Dermis microvascular lymphatic vessel endothelial cell (primary cell): Measurements from ENCODE around the gene PHRF1. TPM values are rescaled to one million over a fixed set of nuclear protein-coding genes. Genes with fewer than 3 reads are reported as not detected.
"Not testable (repeated sequence)": the region's sequence is repeated elsewhere in the genome, so short reads cannot be mapped to it uniquely, and the experiment has no call there.

Experiments used
- DNase-seq, 2 donors: peaks; one replicate each; pipeline versions ENCODE4 v3.0.0 to v3.0.0-alpha.2; 2010; ENCODE audit warnings: low read depth in 2 of 2
- total RNA-seq: library from RNA; depleted of rRNA; stranded (reverse); fragments of >200 nt; gene quantifications from 2 replicates; pipeline ENCODE4 v1.2.1, GENCODE V29; 2014

The PHRF1 gene
- total RNA-seq, 1 donor from 2014 or later: 16.8 TPM

GRCh38 chr11:627308-627576 lies 51.0 kb downstream of the PHRF1 start:
- DNase-seq: no peak

GRCh38 chr11:628056-628455 lies 51.8 kb downstream of the PHRF1 start:
- no peak for DNase-seq

GRCh38 chr11:629237-629583 lies 52.9 kb downstream of the PHRF1 start:
- DNase-seq: no peak

- DNase-seq: no peak
These were observed 54.6 kb downstream of the PHRF1 start for GRCh38 chr11:630871-631270.

GRCh38 chr11:635945-636510 lies 59.8 kb downstream of the PHRF1 start:
- DNase-seq: no peak

GRCh38 chr11:636511-637332 lies 60.5 kb downstream of the PHRF1 start, which contains the start of gene DRD4:
TSS of gene DRD4 (plus strand) at chr11:637269. CDS start at chr11:637305, 36 bp downstream.
- DNase-seq: peak in 1 of 2 donors; percentile 21

GRCh38 chr11:637333-637592 lies 61.0 kb downstream of the PHRF1 start:
- DNase-seq: no peak

GRCh38 chr11:637593-638521 lies 61.6 kb downstream of the PHRF1 start:
- DNase-seq: no peak

- peak in 1 of 2 donors; percentile 40 for DNase-seq
These were observed 62.5 kb downstream of the PHRF1 start for GRCh38 chr11:638631-639331.

- no peak for DNase-seq
These were observed 63.2 kb downstream of the PHRF1 start for GRCh38 chr11:639332-639955.

GRCh38 chr11:640021-640706 lies 63.9 kb downstream of the PHRF1 start:
- no peak for DNase-seq

- no peak for DNase-seq
These were observed 65.6 kb downstream of the PHRF1 start for GRCh38 chr11:641806-642370.

GRCh38 chr11:643366-643765 lies 67.1 kb downstream of the PHRF1 start:
- DNase-seq: no peak

- no peak for DNase-seq
These were observed 67.8 kb downstream of the PHRF1 start for GRCh38 chr11:643849-644738.

GRCh38 chr11:645536-645935 lies 69.3 kb downstream of the PHRF1 start:
- no peak for DNase-seq

- no peak for DNase-seq
These were observed 69.9 kb downstream of the PHRF1 start for GRCh38 chr11:646214-646613.

- DNase-seq: not testable (repeated sequence)
These were observed 71.4 kb downstream of the PHRF1 start for GRCh38 chr11:647672-648158.

- no peak for DNase-seq
These were observed 74.2 kb downstream of the PHRF1 start for GRCh38 chr11:650482-650881.

- DNase-seq: not testable (repeated sequence)
These were observed 76.9 kb downstream of the PHRF1 start for GRCh38 chr11:653136-653535.
